ENCODE data around the gene NBPF1.
"Not testable (repeated sequence)": the region's sequence is repeated elsewhere in the genome, so short reads cannot be mapped to it uniquely, and the experiment has no call there.

- TF ChIP-seq SUZ12 (IDR thresholded peaks at IDR 0.05); TARDBP (IDR thresholded peaks at IDR 0.05); BHLHE40 (IDR thresholded peaks at IDR 0.05; ENCODE audit: borderline replicate concordance); FOXK2 (IDR thresholded peaks at IDR 0.05); ELF4 (IDR thresholded peaks at IDR 0.05); SP1 (IDR thresholded peaks at IDR 0.05); CTBP1 (IDR thresholded peaks at IDR 0.05; ENCODE audit: borderline replicate concordance); HDGF (IDR thresholded peaks at IDR 0.05; ENCODE audit: borderline replicate concordance); ARNT (IDR thresholded peaks at IDR 0.05): not testable (repeated sequence)
- TF ChIP-seq, protein P1, sequence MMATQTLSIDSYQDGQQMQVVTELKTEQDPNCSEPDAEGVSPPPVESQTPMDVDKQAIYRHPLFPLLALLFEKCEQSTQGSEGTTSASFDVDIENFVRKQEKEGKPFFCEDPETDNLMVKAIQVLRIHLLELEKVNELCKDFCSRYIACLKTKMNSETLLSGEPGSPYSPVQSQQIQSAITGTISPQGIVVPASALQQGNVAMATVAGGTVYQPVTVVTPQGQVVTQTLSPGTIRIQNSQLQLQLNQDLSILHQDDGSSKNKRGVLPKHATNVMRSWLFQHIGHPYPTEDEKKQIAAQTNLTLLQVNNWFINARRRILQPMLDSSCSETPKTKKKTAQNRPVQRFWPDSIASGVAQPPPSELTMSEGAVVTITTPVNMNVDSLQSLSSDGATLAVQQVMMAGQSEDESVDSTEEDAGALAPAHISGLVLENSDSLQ (IDR thresholded peaks at IDR 0.05) = not testable (repeated sequence)
Observed at GRCh38 chr1:16606666-16607432, 6.5 kb downstream of the NBPF1 start.

Measured in HEK293T (cell line).